A549 (cell line): Measurements from ENCODE around the gene KCNIP2. TPM values are rescaled to one million over a fixed set of nuclear protein-coding genes. Genes with fewer than 3 reads are reported as not detected.

ENCODE experiments used
- ATAC-seq, 2 experiments: fragments of 200-7000 bp in 1 of 2; fragments of >200 bp in 1 of 2; cut with Nextera tagmentation in 1 of 2; cut with Tn5 transposase in 1 of 2; 3 replicates each; pipeline versions ENCODE4 v1.8.0 to v1.9.1; 2018 to 2020; ENCODE audit warnings: mild to moderate bottlenecking in 1 of 2, moderate library complexity in 1 of 2
- CTCF ChIA-PET: fragments of 300-600 bp; sonication (Branson Sonifier 250); formaldehyde crosslinking; extraction: SDS; loops from one replicate; lab custom pipeline; 2021; ENCODE audit warnings: antibody characterized with exemption, inconsistent platforms; lab: Yijun Ruan, JAX
- POLR2A ChIA-PET: fragments of 350-600 bp; formaldehyde crosslinking; extraction: SDS; loops from one replicate; lab custom pipeline; 2021; ENCODE audit warnings: antibody characterized with exemption, inconsistent platforms; lab: Yijun Ruan, JAX
- DNase-seq, 2 experiments: peaks; one replicate each; pipeline versions ENCODE4 v3.0.0 to v3.0.0-alpha.2; 2011 to 2016; ENCODE audit warnings: low read depth in 1 of 2, low spot score in 1 of 2
- FAIRE-seq: peaks from 2 replicates; lab custom pipeline; 2011; peaks lifted over from hg19 to GRCh38; lab: Jason Lieb, UNC
- H3K27ac ChIP-seq, 2 experiments: fragments of >200 bp; sonication (Bioruptor Twin); formaldehyde crosslinking; 3 replicates each; pipeline ENCODE4 v1.5.1; 2016 to 2017
- H3K4me1 ChIP-seq: fragments of >200 bp; sonication (Bioruptor Twin); formaldehyde crosslinking; 3 replicates; pipeline ENCODE4 v1.6.1; 2016
- H3K4me2 ChIP-seq: fragments of >200 bp; sonication (Bioruptor Twin); formaldehyde crosslinking; 3 replicates; pipeline ENCODE4 v1.6.1; 2016
- H3K4me3 ChIP-seq: fragments of >200 bp; sonication (Bioruptor Twin); formaldehyde crosslinking; 3 replicates; pipeline ENCODE4 v1.5.1; 2016
- H3K9me3 ChIP-seq: fragments of >200 bp; sonication (Bioruptor Twin); formaldehyde crosslinking; 3 replicates; pipeline ENCODE4 v1.6.1; 2016
- BCL3 ChIP-seq: fragments of >200 bp; sonication (Bioruptor Twin); formaldehyde crosslinking; IDR thresholded peaks from 3 replicates; pipeline ENCODE4 v1.6.1; 2016
- BHLHE40 ChIP-seq: IDR thresholded peaks from 2 replicates; pipeline ENCODE4 v1.6.1; 2012; ENCODE audit warnings: low read depth, low read length, inconsistent platforms
- CBX2 ChIP-seq: fragments of 200-600 bp; sonication (generic); IDR thresholded peaks from 2 replicates; pipeline ENCODE4 v1.6.1; 2016; ENCODE audit warnings: low read depth, mild to moderate bottlenecking, borderline replicate concordance
- CTCF ChIP-seq: fragments of >200 bp; sonication (Bioruptor Twin); formaldehyde crosslinking; IDR thresholded peaks from 3 replicates; pipeline ENCODE4 v1.5.1; 2016
- EHMT2 ChIP-seq: fragments of 200-600 bp; sonication (generic); IDR thresholded peaks from 2 replicates; pipeline ENCODE4 v1.6.1; 2016; ENCODE audit warnings: antibody characterized with exemption, low read depth, mild to moderate bottlenecking, moderate library complexity
- ESRRA ChIP-seq: fragments of 150-350 bp; IDR thresholded peaks from 2 replicates; pipeline ENCODE4 v1.6.1; 2014; ENCODE audit warnings: mild to moderate bottlenecking, low read length, borderline replicate concordance
- FOSL2 ChIP-seq, 2 experiments: fragments of 450-650 bp in 1 of 2; fragments of >200 bp in 1 of 2; sonication (Bioruptor Twin) in 1 of 2; formaldehyde crosslinking; IDR thresholded peaks; 2 replicates each; pipeline versions ENCODE4 v1.5.0 to v1.6.1; 2016 to 2020; ENCODE audit warnings: mild to moderate bottlenecking in 1 of 2, moderate library complexity in 1 of 2
- FOXS1 ChIP-seq: fragments of 250-450 bp; sonication (Bioruptor Pico); IDR thresholded peaks from 2 replicates; pipeline ENCODE4 v1.5.0; 2020; ENCODE audit warnings: mild to moderate bottlenecking, moderate library complexity
- HDAC2 ChIP-seq: fragments of 200-600 bp; sonication (generic); IDR thresholded peaks from 2 replicates; pipeline ENCODE4 v1.6.1; 2016
- HEYL ChIP-seq: fragments of 250-450 bp; sonication (Bioruptor Pico); IDR thresholded peaks from 2 replicates; pipeline ENCODE4 v1.8.0; 2021; ENCODE audit warnings: mild to moderate bottlenecking, moderate library complexity
- JUN ChIP-seq, 2 experiments: fragments of >200 bp; sonication (Bioruptor Twin); formaldehyde crosslinking; IDR thresholded peaks; 2 replicates in 1 of 2; 3 replicates in 1 of 2; pipeline ENCODE4 v1.6.1; 2016 to 2017
- JUNB ChIP-seq: fragments of >200 bp; sonication (Bioruptor Twin); formaldehyde crosslinking; IDR thresholded peaks from 2 replicates; pipeline ENCODE4 v1.6.1; 2016
- KDM1A ChIP-seq: fragments of 200-600 bp; sonication (generic); IDR thresholded peaks from 2 replicates; pipeline ENCODE4 v1.6.1; 2016; ENCODE audit warnings: low read depth, mild to moderate bottlenecking
- NFE2L2 ChIP-seq: fragments of 150-350 bp; conservative IDR thresholded peaks from 2 replicates; pipeline ENCODE4 v1.6.1; 2014; ENCODE audit warnings: low read length
- NPAS2 ChIP-seq: fragments of 250-450 bp; sonication (Bioruptor Pico); IDR thresholded peaks from 2 replicates; pipeline ENCODE4 v1.8.0; 2022; ENCODE audit warnings: mild to moderate bottlenecking, moderate library complexity, borderline replicate concordance
- NR3C1 ChIP-seq: fragments of >200 bp; sonication (Bioruptor Twin); formaldehyde crosslinking; IDR thresholded peaks from 3 replicates; pipeline ENCODE4 v1.6.1; 2017
- POLR2A ChIP-seq: IDR thresholded peaks from 2 replicates; pipeline ENCODE4 v1.6.1; 2012; ENCODE audit warnings: mild to moderate bottlenecking, low read length
- POLR2AphosphoS2 ChIP-seq: conservative IDR thresholded peaks from 2 replicates; pipeline ENCODE4 v1.6.1; 2012; ENCODE audit warnings: low read length, improper control_type of control experiment, inconsistent platforms
- RAD21 ChIP-seq, 2 experiments: fragments of >200 bp in 1 of 2; sonication (Bioruptor Twin) in 1 of 2; formaldehyde crosslinking in 1 of 2; IDR thresholded peaks in 1 of 2; conservative IDR thresholded peaks in 1 of 2; 2 replicates in 1 of 2; 3 replicates in 1 of 2; pipeline ENCODE4 v1.6.1; 2012 to 2018; ENCODE audit warnings: inconsistent platforms in 1 of 2
- RARB ChIP-seq: fragments of 250-450 bp; sonication (Bioruptor Pico); IDR thresholded peaks from 2 replicates; pipeline ENCODE4 v1.8.0; 2021; ENCODE audit warnings: mild to moderate bottlenecking, moderate library complexity
- RCOR1 ChIP-seq: fragments of 150-350 bp; IDR thresholded peaks from 2 replicates; pipeline ENCODE4 v1.6.1; 2014; ENCODE audit warnings: antibody characterized with exemption, low read length, low read depth
- RNF2 ChIP-seq: fragments of 200-600 bp; sonication (generic); IDR thresholded peaks from 2 replicates; pipeline ENCODE4 v1.6.1; 2016; ENCODE audit warnings: low read depth, mild to moderate bottlenecking, antibody characterized with exemption, moderate library complexity, borderline replicate concordance
- SMC3 ChIP-seq: fragments of >200 bp; sonication (Bioruptor Twin); formaldehyde crosslinking; IDR thresholded peaks from 3 replicates; pipeline ENCODE4 v1.6.1; 2018; ENCODE audit warnings: inconsistent platforms
- ZNF302 ChIP-seq: fragments of 250-450 bp; sonication (Bioruptor Pico); IDR thresholded peaks from 2 replicates; pipeline ENCODE4 v1.9.0; 2021; ENCODE audit warnings: inconsistent platforms, mild to moderate bottlenecking, moderate library complexity
- WGBS: methylation state at CpG from one replicate; pipeline ENCODE4 v1.1.6; 2017; ENCODE audit errors: missing lambda C conversion rate; 5-methylcytosine and 5-hydroxymethylcytosine counted together
- polyA plus RNA-seq, 4 experiments: library from polyadenylated mRNA; depleted of rRNA in 3 of 4; stranded (reverse); fragments of >200 nt; fragmentation: RNase III in 1 of 4; extraction: RNeasy Plus Mini Kit Qiagen cat#74134 plus additional on column Dnase treatment in 1 of 4; gene quantifications; 2 replicates in 3 of 4; 3 replicates in 1 of 4; pipeline ENCODE4 v1.2.3, GENCODE V29; 2011 to 2017
- TF ChIP-seq, protein P1 (sequence below): fragments of >200 bp; sonication (Bioruptor Twin); formaldehyde crosslinking; IDR thresholded peaks from 2 replicates; pipeline ENCODE4 v1.6.1; 2016
- TF ChIP-seq, protein P2 (sequence below): IDR thresholded peaks from 2 replicates; pipeline ENCODE4 v1.6.1; 2012

KCNIP2 gene
- polyA plus RNA-seq, 2 of the 4 experiments (the other 2 are of a cell fraction) = 0.88 to 1.3 TPM

- TF ChIP-seq, protein P1, sequence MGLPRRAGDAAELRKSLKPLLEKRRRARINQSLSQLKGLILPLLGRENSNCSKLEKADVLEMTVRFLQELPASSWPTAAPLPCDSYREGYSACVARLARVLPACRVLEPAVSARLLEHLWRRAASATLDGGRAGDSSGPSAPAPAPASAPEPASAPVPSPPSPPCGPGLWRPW = no peak
- no peak for TF ChIP-seq POLR2AphosphoS2
Measured at GRCh38 chr10:101875068-101875688, 31.6 kb upstream of the KCNIP2 start (continued).

GRCh38 chr10:101874252-101874651 lies 30.7 kb upstream of the KCNIP2 start:
- FAIRE-seq = no peak

GRCh38 chr10:101867931-101868330 lies 24.3 kb upstream of the KCNIP2 start:
- ATAC-seq = no peak
- H3K4me3 ChIP-seq = no peak overlapping the region
- CTCF ChIA-PET = interaction anchor here (0.7 to 2.9 kb wide), 4 partner anchors 9 to 33 kb away, joined by 3 to 7 read pairs (median 3); no protein-coding TSS in a partner anchor

More at GRCh38 chr10:101874252-101874651, 30.7 kb upstream of the KCNIP2 start:
- H3K4me2 ChIP-seq = no peak overlapping the region
- TF ChIP-seq SMC3 (no peak), RNF2 (no peak), BHLHE40 (no peak), FOSL2 (IDR thresholded peaks at IDR 0.05) (no peak), FOSL2 (CRISPR knock-in tag; IDR thresholded peaks at IDR 0.05) (no peak), FOXS1 (CRISPR knock-in tag) (no peak), KDM1A (no peak), RAD21 (conservative IDR thresholded peaks at IDR 0.05 in 1 of 2, IDR thresholded peaks at IDR 0.05 in 1 of 2) (no peak), NR3C1 (no peak), CBX2 (no peak), POLR2AphosphoS2 (no peak), HEYL (no peak), POLR2A (no peak), RARB (CRISPR knock-in tag) (no peak), HDAC2 (no peak)
- TF ChIP-seq, protein P1 = no peak
- TF ChIP-seq, all 56 proteins: peak for 0
- DNase-seq (no peak), ATAC-seq (no peak)
- H3K9me3 ChIP-seq = no peaks in the 10 kb centered on the region
- H3K4me3 ChIP-seq = no peak overlapping the region
- H3K4me1 ChIP-seq = peaks cover 10% of the 10 kb centered on the region
- ChIA-PET POLR2A (no interaction called here), CTCF (interaction anchor here (1.0 to 2.4 kb wide), 2 partner anchors 8 to 14 kb away, joined by 3 to 15 read pairs; no protein-coding TSS in a partner anchor)
- H3K27ac ChIP-seq = no peak overlapping the region

More at GRCh38 chr10:101867931-101868330, 24.3 kb upstream of the KCNIP2 start:
- FAIRE-seq = no peak
- Histone ChIP-seq H3K9me3 (no peaks in the 10 kb centered on the region), H3K4me2 (no peak overlapping the region), H3K4me1 (no peaks in the 10 kb centered on the region), H3K27ac (no peak overlapping the region)
- POLR2A ChIA-PET = no interaction called here
- no peak for DNase-seq
- no peak for TF ChIP-seq ZNF302 (CRISPR knock-in tag)
- TF ChIP-seq JUNB = no peak
- no peak for TF ChIP-seq ESRRA
- TF ChIP-seq HDAC2 = no peak
- TF ChIP-seq NPAS2 (CRISPR knock-in tag) = no peak
- TF ChIP-seq JUN (IDR thresholded peaks at IDR 0.05) = no peak
- TF ChIP-seq BCL3 = no peak
- TF ChIP-seq, protein P2, sequence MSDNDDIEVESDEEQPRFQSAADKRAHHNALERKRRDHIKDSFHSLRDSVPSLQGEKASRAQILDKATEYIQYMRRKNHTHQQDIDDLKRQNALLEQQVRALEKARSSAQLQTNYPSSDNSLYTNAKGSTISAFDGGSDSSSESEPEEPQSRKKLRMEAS = no peak
- no peak for TF ChIP-seq KDM1A
- TF ChIP-seq RARB (CRISPR knock-in tag) = no peak
- TF ChIP-seq CTCF = no peak
- no peak for TF ChIP-seq RCOR1
- TF ChIP-seq FOXS1 (CRISPR knock-in tag) = no peak
- TF ChIP-seq NFE2L2 = no peak
- TF ChIP-seq EHMT2 = no peak
- WGBS = 68% methylated on average over 1 of the region's 1 CpG
